ENCODE data around the gene UBC.
"Not testable (repeated sequence)": the region's sequence is repeated elsewhere in the genome, so short reads cannot be mapped to it uniquely, and the experiment has no call there.

Gene UBC

DNA sequence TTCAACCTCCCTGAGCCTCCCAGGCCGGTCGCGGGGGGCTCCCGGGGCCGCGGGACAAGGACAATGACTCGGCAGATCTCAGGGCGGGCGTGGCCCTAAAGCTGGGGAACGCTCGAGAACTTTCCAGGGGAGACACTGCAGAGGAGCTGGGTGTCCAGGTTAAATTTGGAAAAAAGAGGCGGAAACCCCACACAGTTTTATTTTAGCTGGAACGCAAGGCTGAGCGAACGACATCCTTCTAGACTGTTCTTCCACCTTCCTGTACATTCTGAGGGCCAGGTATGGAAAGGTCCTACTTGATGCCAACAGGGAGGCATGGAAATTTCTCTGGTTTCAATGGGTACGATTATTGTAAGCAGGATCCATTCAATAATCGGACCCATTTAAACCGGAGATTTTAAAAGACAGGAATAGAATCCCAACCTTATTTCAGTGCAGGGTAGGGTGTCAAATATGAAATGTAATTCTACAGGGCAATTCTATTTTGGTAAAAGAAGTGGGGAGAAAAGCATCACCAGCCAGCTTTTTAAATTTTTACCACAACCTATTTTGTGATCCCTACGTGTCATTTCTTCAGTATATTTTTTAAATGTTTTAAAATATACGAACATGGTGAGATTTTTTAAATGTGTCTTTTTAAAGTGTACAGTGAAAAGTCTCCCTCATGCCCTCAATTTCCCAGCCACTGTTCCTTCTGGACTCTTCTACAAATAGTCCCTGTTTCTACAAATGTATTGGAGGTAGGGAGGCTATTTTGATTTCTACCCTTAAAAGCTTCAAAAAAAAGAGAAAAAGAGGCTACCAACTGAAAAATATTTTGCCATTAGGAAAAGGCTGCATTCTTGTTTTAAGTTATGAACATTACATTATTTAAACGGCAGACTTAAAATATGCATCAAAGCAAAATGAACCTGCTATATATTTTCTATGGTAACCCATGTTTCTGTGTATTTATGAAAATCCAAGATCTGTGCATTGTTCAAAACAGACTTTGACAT, 1.1 kb upstream of the UBC start:
- in situ Hi-C loops (cut with MboI; ENCODE audit: low sequenced_read_pairs, unreplicated experiment): no loop called here
- TF ChIP-seq, protein P1, sequence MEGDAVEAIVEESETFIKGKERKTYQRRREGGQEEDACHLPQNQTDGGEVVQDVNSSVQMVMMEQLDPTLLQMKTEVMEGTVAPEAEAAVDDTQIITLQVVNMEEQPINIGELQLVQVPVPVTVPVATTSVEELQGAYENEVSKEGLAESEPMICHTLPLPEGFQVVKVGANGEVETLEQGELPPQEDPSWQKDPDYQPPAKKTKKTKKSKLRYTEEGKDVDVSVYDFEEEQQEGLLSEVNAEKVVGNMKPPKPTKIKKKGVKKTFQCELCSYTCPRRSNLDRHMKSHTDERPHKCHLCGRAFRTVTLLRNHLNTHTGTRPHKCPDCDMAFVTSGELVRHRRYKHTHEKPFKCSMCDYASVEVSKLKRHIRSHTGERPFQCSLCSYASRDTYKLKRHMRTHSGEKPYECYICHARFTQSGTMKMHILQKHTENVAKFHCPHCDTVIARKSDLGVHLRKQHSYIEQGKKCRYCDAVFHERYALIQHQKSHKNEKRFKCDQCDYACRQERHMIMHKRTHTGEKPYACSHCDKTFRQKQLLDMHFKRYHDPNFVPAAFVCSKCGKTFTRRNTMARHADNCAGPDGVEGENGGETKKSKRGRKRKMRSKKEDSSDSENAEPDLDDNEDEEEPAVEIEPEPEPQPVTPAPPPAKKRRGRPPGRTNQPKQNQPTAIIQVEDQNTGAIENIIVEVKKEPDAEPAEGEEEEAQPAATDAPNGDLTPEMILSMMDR (IDR thresholded peaks at IDR 0.05; ENCODE audit: borderline replicate concordance, control extremely low read depth, extremely low read depth, insufficient read depth, missing control alignments): no peak
- no peak for DNase-seq (ENCODE audit: low spot score)

DNA sequence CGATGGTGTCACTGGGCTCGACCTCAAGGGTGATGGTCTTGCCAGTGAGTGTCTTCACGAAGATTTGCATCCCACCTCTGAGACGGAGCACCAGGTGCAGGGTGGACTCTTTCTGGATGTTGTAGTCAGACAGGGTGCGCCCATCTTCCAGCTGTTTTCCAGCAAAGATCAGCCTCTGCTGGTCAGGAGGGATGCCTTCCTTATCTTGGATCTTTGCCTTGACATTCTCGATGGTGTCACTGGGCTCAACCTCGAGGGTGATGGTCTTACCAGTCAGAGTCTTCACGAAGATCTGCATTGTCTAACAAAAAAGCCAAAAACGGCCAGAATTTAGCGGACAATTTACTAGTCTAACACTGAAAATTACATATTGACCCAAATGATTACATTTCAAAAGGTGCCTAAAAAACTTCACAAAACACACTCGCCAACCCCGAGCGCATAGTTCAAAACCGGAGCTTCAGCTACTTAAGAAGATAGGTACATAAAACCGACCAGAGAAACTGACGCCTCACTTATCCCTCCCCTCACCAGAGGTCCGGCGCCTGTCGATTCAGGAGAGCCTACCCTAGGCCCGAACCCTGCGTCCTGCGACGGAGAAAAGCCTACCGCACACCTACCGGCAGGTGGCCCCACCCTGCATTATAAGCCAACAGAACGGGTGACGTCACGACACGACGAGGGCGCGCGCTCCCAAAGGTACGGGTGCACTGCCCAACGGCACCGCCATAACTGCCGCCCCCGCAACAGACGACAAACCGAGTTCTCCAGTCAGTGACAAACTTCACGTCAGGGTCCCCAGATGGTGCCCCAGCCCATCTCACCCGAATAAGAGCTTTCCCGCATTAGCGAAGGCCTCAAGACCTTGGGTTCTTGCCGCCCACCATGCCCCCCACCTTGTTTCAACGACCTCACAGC, 717 bp downstream of the UBC start:
- peak; percentile 71 for DNase-seq (ENCODE audit: low spot score)
- TF ChIP-seq, protein P1 (IDR thresholded peaks at IDR 0.05; ENCODE audit: borderline replicate concordance, control extremely low read depth, extremely low read depth, insufficient read depth, missing control alignments): peak; percentile 61
- in situ Hi-C loops (cut with MboI; ENCODE audit: low sequenced_read_pairs, unreplicated experiment): no loop called here

DNA sequence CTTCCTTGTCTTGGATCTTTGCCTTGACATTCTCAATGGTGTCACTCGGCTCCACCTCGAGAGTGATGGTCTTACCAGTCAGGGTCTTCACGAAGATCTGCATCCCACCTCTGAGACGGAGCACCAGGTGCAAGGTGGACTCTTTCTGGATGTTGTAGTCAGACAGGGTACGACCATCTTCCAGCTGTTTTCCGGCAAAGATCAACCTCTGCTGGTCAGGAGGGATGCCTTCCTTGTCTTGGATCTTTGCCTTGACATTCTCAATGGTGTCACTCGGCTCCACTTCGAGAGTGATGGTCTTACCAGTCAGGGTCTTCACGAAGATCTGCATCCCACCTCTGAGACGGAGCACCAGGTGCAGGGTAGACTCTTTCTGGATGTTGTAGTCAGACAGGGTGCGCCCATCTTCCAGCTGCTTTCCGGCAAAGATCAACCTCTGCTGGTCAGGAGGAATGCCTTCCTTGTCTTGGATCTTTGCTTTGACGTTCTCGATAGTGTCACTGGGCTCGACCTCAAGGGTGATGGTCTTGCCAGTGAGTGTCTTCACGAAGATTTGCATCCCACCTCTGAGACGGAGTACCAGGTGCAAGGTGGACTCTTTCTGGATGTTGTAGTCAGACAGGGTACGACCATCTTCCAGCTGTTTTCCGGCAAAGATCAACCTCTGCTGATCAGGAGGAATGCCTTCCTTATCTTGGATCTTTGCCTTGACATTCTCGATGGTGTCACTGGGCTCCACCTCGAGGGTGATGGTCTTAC, 1.7 kb downstream of the UBC start:
- in situ Hi-C loops (cut with MboI; ENCODE audit: low sequenced_read_pairs, unreplicated experiment); DNase-seq (ENCODE audit: low spot score): not testable (repeated sequence)

DNA sequence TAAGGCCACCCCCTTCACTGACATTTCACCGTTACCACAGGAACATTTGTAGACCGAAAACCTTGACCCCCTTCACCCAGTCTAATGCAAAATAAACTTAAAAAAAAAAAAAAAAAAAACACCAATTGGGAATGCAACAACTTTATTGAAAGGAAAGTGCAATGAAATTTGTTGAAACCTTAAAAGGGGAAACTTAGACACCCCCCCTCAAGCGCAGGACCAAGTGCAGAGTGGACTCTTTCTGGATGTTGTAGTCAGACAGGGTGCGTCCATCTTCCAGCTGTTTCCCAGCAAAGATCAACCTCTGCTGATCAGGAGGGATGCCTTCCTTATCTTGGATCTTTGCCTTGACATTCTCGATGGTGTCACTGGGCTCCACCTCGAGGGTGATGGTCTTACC, 2.9 kb downstream of the UBC start:
- in situ Hi-C loops (cut with MboI; ENCODE audit: low sequenced_read_pairs, unreplicated experiment); DNase-seq (ENCODE audit: low spot score): not testable (repeated sequence)

GRCh38 chr12:124910561-124911478, 3.6 kb downstream of the UBC start:
- in situ Hi-C loops (cut with MboI; ENCODE audit: low sequenced_read_pairs, unreplicated experiment): no loop called here
- no peak for DNase-seq (ENCODE audit: low spot score)
- TF ChIP-seq, protein P1 (IDR thresholded peaks at IDR 0.05; ENCODE audit: borderline replicate concordance, control extremely low read depth, extremely low read depth, insufficient read depth, missing control alignments): no peak

GRCh38 chr12:124909831-124910560, 4.5 kb downstream of the UBC start:
- DNase-seq (ENCODE audit: low spot score): no peak
- in situ Hi-C loops (cut with MboI; ENCODE audit: low sequenced_read_pairs, unreplicated experiment): no loop called here
- TF ChIP-seq, protein P1 (IDR thresholded peaks at IDR 0.05; ENCODE audit: borderline replicate concordance, control extremely low read depth, extremely low read depth, insufficient read depth, missing control alignments): no peak
